HG03039 (cell line): Measurements from ENCODE around the gene PRR36.
"Not testable (repeated sequence)": the region's sequence is repeated elsewhere in the genome, so short reads cannot be mapped to it uniquely, and the experiment has no call there.

ENCODE experiments used
- ATAC-seq: cut with Tn5 transposase; IDR thresholded peaks from one replicate; pipeline ENCODE4 v1.9.1; 2021; ENCODE audit warnings: mild to moderate bottlenecking, moderate library complexity; ENCODE audit not compliant: unreplicated experiment

The PRR36 gene

GRCh38 chr19:7861619-7862412, 12.4 kb downstream of the PRR36 start:
- no peak for ATAC-seq

- no peak for ATAC-seq
Observed at GRCh38 chr19:7860714-7861618, 13.2 kb downstream of the PRR36 start.

- no peak for ATAC-seq
Observed at GRCh38 chr19:7859831-7860713, 14.1 kb downstream of the PRR36 start.

GRCh38 chr19:7859087-7859486, 15.1 kb downstream of the PRR36 start:
- not testable (repeated sequence) for ATAC-seq

- ATAC-seq, result no peak
Observed at GRCh38 chr19:7858109-7858770, 15.9 kb downstream of the PRR36 start.

- ATAC-seq, result no peak
Observed at GRCh38 chr19:7857727-7858108, 16.5 kb downstream of the PRR36 start.

- ATAC-seq, result no peak
Observed at GRCh38 chr19:7856679-7857663, 17.2 kb downstream of the PRR36 start.

GRCh38 chr19:7856109-7856591, 18.0 kb downstream of the PRR36 start:
- ATAC-seq, result no peak

GRCh38 chr19:7855426-7856108, 18.6 kb downstream of the PRR36 start:
- no peak for ATAC-seq

- no peak for ATAC-seq
Observed at GRCh38 chr19:7853770-7854128, 20.4 kb downstream of the PRR36 start.

GRCh38 chr19:7852851-7853769, 21.1 kb downstream of the PRR36 start:
- ATAC-seq, result no peak

- ATAC-seq, result no peak
Observed at GRCh38 chr19:7851623-7852500, 22.3 kb downstream of the PRR36 start.

- no peak for ATAC-seq
Observed at GRCh38 chr19:7850945-7851622, 23.1 kb downstream of the PRR36 start.

GRCh38 chr19:7850000-7850813, 24.0 kb downstream of the PRR36 start:
- no peak for ATAC-seq

- no peak for ATAC-seq
Observed at GRCh38 chr19:7849631-7849999, 24.6 kb downstream of the PRR36 start.
